K562 (cell line): ENCODE results near the gene LAMB4. TPM values are rescaled to one million over a fixed set of nuclear protein-coding genes. Genes with fewer than 3 reads are reported as not detected.

Source experiments
- ASH1L ChIP-seq: fragments of 450-650 bp; IDR thresholded peaks from 2 replicates; pipeline ENCODE4 v1.6.1; 2018; ENCODE audit warnings: borderline replicate concordance, mild to moderate bottlenecking, low read depth; ENCODE audit not compliant: partially characterized antibody
- CBFA2T2 ChIP-seq: fragments of 450-650 bp; conservative IDR thresholded peaks from 2 replicates; pipeline ENCODE4 v1.6.1; 2017; ENCODE audit warnings: mild to moderate bottlenecking
- ELF4 ChIP-seq: fragments of 450-650 bp; formaldehyde crosslinking; IDR thresholded peaks from 2 replicates; pipeline ENCODE4 v1.4.0; 2022; ENCODE audit warnings: missing genetic modification characterization
- ESRRA ChIP-seq: fragments of 450-650 bp; IDR thresholded peaks from 2 replicates; pipeline ENCODE4 v1.6.1; 2014; ENCODE audit warnings: low read depth, mild to moderate bottlenecking, moderate library complexity, borderline replicate concordance
- FOXJ2 ChIP-seq: fragments of 200-800 bp; sonication (Bioruptor generic); IDR thresholded peaks from 2 replicates; pipeline ENCODE4 v1.6.1; 2016; ENCODE audit warnings: missing genetic modification characterization, missing compliant biosample characterization
- ILK ChIP-seq: fragments of 450-650 bp; IDR thresholded peaks from 2 replicates; pipeline ENCODE4 v1.6.1; 2016; ENCODE audit warnings: missing genetic modification characterization, low read depth, mild to moderate bottlenecking, missing compliant biosample characterization, moderate library complexity, borderline replicate concordance
- KLF13 ChIP-seq: fragments of 450-650 bp; IDR thresholded peaks from 2 replicates; pipeline ENCODE4 v1.6.1; 2016; ENCODE audit warnings: missing genetic modification characterization, low read depth, mild to moderate bottlenecking, missing compliant biosample characterization, moderate library complexity, borderline replicate concordance
- MTF1 ChIP-seq: fragments of 250-450 bp; sonication (Bioruptor Pico); IDR thresholded peaks from 2 replicates; pipeline ENCODE4 v1.9.0; 2021; ENCODE audit warnings: moderate library complexity, mild to moderate bottlenecking, inconsistent platforms, borderline replicate concordance
- MYNN ChIP-seq, 2 experiments: sonication (generic); formaldehyde crosslinking in 1 of 2; IDR thresholded peaks; 2 replicates each; pipeline versions ENCODE4 v1.5.0 to v1.6.1; 2016 to 2020; ENCODE audit warnings: antibody characterized with exemption in 1 of 2, missing genetic modification reagents in 1 of 2
- NUFIP1 ChIP-seq: fragments of 450-650 bp; IDR thresholded peaks from 2 replicates; pipeline ENCODE4 v1.6.1; 2018; ENCODE audit not compliant: partially characterized antibody
- RBM22 ChIP-seq: fragments of 200-400 bp; formaldehyde crosslinking; IDR thresholded peaks from 2 replicates; pipeline ENCODE4 v1.6.1; 2018; ENCODE audit warnings: low read length, low read depth; ENCODE audit not compliant: poor library complexity, severe bottlenecking
- RNF2 ChIP-seq: sonication (generic); IDR thresholded peaks from 2 replicates; pipeline ENCODE4 v1.6.1; 2016
- SMARCB1 ChIP-seq: IDR thresholded peaks from 2 replicates; pipeline ENCODE4 v1.6.1; 2011; ENCODE audit warnings: improper control_type of control experiment, low read depth; ENCODE audit not compliant: insufficient read length
- SMARCE1 ChIP-seq: fragments of 450-650 bp; IDR thresholded peaks from 2 replicates; pipeline ENCODE4 v1.7.1; 2016; ENCODE audit warnings: mild to moderate bottlenecking
- SNRNP70 ChIP-seq: fragments of 200-400 bp; formaldehyde crosslinking; optimal IDR thresholded peaks from 2 replicates; pipeline ENCODE3; 2017; ENCODE audit warnings: low read depth, low read length
- SREBF1 ChIP-seq: fragments of 150-350 bp; IDR thresholded peaks from 2 replicates; pipeline ENCODE4 v1.6.1; 2014; ENCODE audit warnings: antibody characterized with exemption, low read depth, low read length, borderline replicate concordance
- ZBTB17 ChIP-seq: fragments of 450-650 bp; formaldehyde crosslinking; IDR thresholded peaks from 2 replicates; pipeline ENCODE4 v1.4.0; 2020; ENCODE audit warnings: mild to moderate bottlenecking
- ZBTB8A ChIP-seq: fragments of 450-650 bp; IDR thresholded peaks from 2 replicates; pipeline ENCODE4 v1.6.1; 2018; ENCODE audit warnings: mild to moderate bottlenecking, moderate library complexity; ENCODE audit not compliant: partially characterized antibody
- ZFP30 ChIP-seq: fragments of 250-450 bp; sonication (Bioruptor Pico); IDR thresholded peaks from 2 replicates; pipeline ENCODE4 v1.8.0; 2022; ENCODE audit warnings: moderate library complexity, mild to moderate bottlenecking, inconsistent platforms, borderline replicate concordance
- ZNF12 ChIP-seq: sonication (generic); formaldehyde crosslinking; IDR thresholded peaks from 2 replicates; pipeline ENCODE4 v1.4.0; 2020; ENCODE audit warnings: mild to moderate bottlenecking, missing genetic modification reagents
- ZNF589 ChIP-seq: fragments of 200-800 bp; sonication (Bioruptor generic); IDR thresholded peaks from 2 replicates; pipeline ENCODE4 v1.6.1; 2016; ENCODE audit warnings: low read depth, missing genetic modification characterization, missing compliant biosample characterization
- polyA plus RNA-seq, 8 experiments: library from polyadenylated mRNA; depleted of rRNA in 4 of 8; stranded (reverse) in 5 of 8; unstranded in 3 of 8; fragments of >200 nt; fragmentation: Nextera tagmentation in 2 of 8; fragmentation: Illumina TruSeq in 1 of 8; extraction: Ambion mirVana in 2 of 8; extraction: Trizol in 1 of 8; gene quantifications; 2 replicates each; pipeline versions ENCODE4 v1.2.1 to v1.2.3, GENCODE V29; 2011 to 2014; ENCODE audit warnings: inconsistent platforms in 1 of 8, missing spikeins in 1 of 8
- total RNA-seq, 7 experiments: library from RNA; depleted of rRNA in 6 of 7; stranded (reverse); fragments of >200 nt in 6 of 7; fragmentation: Illumina TruSeq in 2 of 7; extraction: Trizol in 2 of 7; gene quantifications; 2 replicates each; pipeline versions ENCODE4 v1.2.1 to v1.2.3, GENCODE V29; 2011 to 2021; ENCODE audit warnings: low replicate concordance in 1 of 7
- TF ChIP-seq, protein P1 (sequence below), 2 experiments: fragments of 250-450 bp in 1 of 2; fragments of 450-650 bp in 1 of 2; sonication (Bioruptor Pico) in 1 of 2; IDR thresholded peaks; 2 replicates each; pipeline versions ENCODE4 v1.6.1 to v1.8.0; 2016 to 2021; ENCODE audit warnings: mild to moderate bottlenecking in 2 of 2, moderate library complexity in 2 of 2, missing compliant biosample characterization in 1 of 2, missing genetic modification characterization in 1 of 2
- TF ChIP-seq, protein P2 (sequence below): fragments of 250-450 bp; sonication (Bioruptor Pico); IDR thresholded peaks from 2 replicates; pipeline ENCODE4 v1.6.1; 2021; ENCODE audit warnings: mild to moderate bottlenecking
- TF ChIP-seq, protein P3 (sequence below): IDR thresholded peaks from 2 replicates; pipeline ENCODE4 v1.6.1; 2011; ENCODE audit not compliant: insufficient read length; ENCODE audit errors: extremely low read depth
- TF ChIP-seq, protein P4 (sequence below): sonication (generic); formaldehyde crosslinking; IDR thresholded peaks from 2 replicates; pipeline ENCODE4 v1.8.1; 2023; ENCODE audit warnings: mild to moderate bottlenecking, missing genetic modification reagents, moderate library complexity

The LAMB4 gene
- total and polyA plus RNA-seq, 9 of the 15 experiments (the other 6 are each of a cell fraction or from before 2014, with no cell fraction given) = 0.06 to 0.13 (median 0.07) TPM; not detected in 6

DNA sequence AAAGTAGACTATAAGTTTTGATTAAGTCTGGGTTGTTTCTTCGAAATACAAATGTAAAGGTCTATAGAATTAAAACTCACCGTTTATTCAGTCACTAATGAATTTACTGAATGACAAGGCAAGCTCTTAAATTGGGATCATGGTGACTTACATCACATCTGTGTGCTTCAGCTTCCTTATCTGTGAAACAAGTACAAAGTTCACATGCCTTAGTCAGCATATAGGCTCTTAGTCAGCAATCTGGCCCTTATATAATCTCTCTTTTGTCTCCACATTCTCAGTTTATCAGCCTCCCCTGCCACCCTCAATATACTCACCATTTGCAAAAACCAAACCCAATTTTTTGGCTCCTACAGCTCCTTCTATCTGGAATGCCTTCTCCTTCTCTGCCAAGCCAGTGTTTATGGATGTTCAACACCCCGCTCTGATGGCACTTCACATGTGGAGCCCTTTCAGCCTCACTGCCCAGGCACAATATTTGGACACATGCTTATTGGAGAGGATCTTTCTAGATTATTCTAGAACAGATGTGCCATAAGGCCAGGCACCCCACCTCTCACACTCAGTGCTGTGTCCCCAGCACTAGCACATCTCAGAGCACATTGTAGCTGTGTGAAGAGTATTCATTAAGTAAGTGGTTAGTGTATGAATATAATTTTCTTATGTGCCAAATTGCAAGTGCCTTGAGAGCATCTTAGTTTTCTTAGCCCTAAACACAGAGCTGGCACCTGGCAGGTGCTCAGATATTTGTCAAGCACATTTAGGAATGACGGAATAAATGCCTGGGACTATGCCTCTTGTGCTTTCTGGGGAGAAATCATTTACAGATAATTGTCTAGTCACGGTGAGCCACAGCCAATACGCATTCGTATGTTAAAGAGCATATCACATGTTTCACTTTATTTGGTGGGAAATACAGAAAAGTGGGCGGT lies 117.4 kb downstream of the LAMB4 start (continued):
- TF ChIP-seq, protein P1, sequence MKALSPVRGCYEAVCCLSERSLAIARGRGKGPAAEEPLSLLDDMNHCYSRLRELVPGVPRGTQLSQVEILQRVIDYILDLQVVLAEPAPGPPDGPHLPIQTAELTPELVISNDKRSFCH (CRISPR knock-in tag; IDR thresholded peaks at IDR 0.05) = no peak
- TF ChIP-seq, protein P1 (tag; IDR thresholded peaks at IDR 0.05) = 0 out of 2 replicates have a peak, but pooled peaks have one; percentile 34
- no peak for TF ChIP-seq ZFP30 (CRISPR knock-in tag)
- no peak for TF ChIP-seq ZBTB17 (CRISPR knock-in tag)
- TF ChIP-seq FOXJ2 (tag) = 0 out of 2 replicates have a peak, but pooled peaks have one; percentile 9
- no peak for TF ChIP-seq KLF13 (tag)
- TF ChIP-seq, protein P2, sequence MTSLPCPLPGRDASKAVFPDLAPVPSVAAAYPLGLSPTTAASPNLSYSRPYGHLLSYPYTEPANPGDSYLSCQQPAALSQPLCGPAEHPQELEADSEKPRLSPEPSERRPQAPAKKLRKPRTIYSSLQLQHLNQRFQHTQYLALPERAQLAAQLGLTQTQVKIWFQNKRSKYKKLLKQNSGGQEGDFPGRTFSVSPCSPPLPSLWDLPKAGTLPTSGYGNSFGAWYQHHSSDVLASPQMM (CRISPR knock-in tag) = no peak
- no peak for TF ChIP-seq MTF1 (CRISPR knock-in tag)
- TF ChIP-seq ILK (tag) = no peak
- peak; percentile 99 for TF ChIP-seq SMARCB1
- TF ChIP-seq MYNN (IDR thresholded peaks at IDR 0.05) = peak; percentile 90
- TF ChIP-seq MYNN (CRISPR knock-in tag; IDR thresholded peaks at IDR 0.05) = no peak
- TF ChIP-seq NUFIP1 = no peak
- TF ChIP-seq CBFA2T2 = peak; percentile 95
- TF ChIP-seq, protein P3, sequence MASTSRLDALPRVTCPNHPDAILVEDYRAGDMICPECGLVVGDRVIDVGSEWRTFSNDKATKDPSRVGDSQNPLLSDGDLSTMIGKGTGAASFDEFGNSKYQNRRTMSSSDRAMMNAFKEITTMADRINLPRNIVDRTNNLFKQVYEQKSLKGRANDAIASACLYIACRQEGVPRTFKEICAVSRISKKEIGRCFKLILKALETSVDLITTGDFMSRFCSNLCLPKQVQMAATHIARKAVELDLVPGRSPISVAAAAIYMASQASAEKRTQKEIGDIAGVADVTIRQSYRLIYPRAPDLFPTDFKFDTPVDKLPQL = no peak
- TF ChIP-seq RBM22 = no peak
- peak; percentile 56 for TF ChIP-seq RNF2
- no peak for TF ChIP-seq ELF4
- no peak for TF ChIP-seq ZNF12 (CRISPR knock-in tag)
- no peak for TF ChIP-seq ESRRA
- no peak for TF ChIP-seq ASH1L
- TF ChIP-seq SREBF1 = no peak
- peak; percentile 97 for TF ChIP-seq SMARCE1
- no peak for TF ChIP-seq ZBTB8A
- 0 out of 2 replicates have a peak, but pooled peaks have one; percentile 51 for TF ChIP-seq ZNF589 (CRISPR knock-in tag)
- TF ChIP-seq, protein P4, sequence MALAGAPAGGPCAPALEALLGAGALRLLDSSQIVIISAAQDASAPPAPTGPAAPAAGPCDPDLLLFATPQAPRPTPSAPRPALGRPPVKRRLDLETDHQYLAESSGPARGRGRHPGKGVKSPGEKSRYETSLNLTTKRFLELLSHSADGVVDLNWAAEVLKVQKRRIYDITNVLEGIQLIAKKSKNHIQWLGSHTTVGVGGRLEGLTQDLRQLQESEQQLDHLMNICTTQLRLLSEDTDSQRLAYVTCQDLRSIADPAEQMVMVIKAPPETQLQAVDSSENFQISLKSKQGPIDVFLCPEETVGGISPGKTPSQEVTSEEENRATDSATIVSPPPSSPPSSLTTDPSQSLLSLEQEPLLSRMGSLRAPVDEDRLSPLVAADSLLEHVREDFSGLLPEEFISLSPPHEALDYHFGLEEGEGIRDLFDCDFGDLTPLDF (CRISPR knock-in tag) = no peak
- no peak for TF ChIP-seq SNRNP70
